NB4 (cell line): ENCODE data around the gene SMIM45.

Source experiments
- CTCF ChIP-seq: IDR thresholded peaks from one replicate; pipeline ENCODE4 v1.5.1; 2012; ENCODE audit warnings: low read depth, low read length
- POLR2A ChIP-seq: IDR thresholded peaks from 2 replicates; pipeline ENCODE4 v1.6.1; 2011; ENCODE audit warnings: mild to moderate bottlenecking; ENCODE audit not compliant: insufficient read length; ENCODE audit errors: extremely low read depth

GRCh38 chr22:41976961-41977566, 25.1 kb downstream of the SMIM45 start:
- TF ChIP-seq CTCF (no peak), POLR2A (no peak)
